GM18907 (cell line): ENCODE data around the gene EHD3.
"Not testable (repeated sequence)": the region's sequence is repeated elsewhere in the genome, so short reads cannot be mapped to it uniquely, and the experiment has no call there.

Source experiments
- ATAC-seq: cut with Tn5 transposase; IDR thresholded peaks from one replicate; pipeline ENCODE4 v1.9.1; 2021; ENCODE audit warnings: mild to moderate bottlenecking, moderate library complexity; ENCODE audit not compliant: unreplicated experiment

The EHD3 gene

DNA sequence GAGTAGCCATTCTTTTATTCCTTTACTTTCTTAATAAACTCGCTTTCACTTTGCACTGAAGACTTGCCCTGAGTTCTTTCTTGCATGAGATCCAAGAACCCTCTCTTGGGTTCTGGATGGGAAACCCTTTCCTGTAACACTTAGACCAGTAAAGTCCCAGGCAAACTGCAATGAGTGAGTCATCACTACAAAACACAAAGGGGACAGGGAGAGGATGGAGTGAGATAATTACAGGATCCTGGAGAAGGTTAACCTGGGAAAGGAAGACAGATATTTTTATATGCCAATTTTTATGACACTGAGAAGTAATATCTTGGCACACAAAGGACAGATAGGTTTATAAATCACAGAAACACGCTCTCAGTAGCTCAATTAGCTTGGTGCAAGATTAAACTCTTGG lies 48.7 kb downstream of the EHD3 start:
- ATAC-seq: no peak

DNA sequence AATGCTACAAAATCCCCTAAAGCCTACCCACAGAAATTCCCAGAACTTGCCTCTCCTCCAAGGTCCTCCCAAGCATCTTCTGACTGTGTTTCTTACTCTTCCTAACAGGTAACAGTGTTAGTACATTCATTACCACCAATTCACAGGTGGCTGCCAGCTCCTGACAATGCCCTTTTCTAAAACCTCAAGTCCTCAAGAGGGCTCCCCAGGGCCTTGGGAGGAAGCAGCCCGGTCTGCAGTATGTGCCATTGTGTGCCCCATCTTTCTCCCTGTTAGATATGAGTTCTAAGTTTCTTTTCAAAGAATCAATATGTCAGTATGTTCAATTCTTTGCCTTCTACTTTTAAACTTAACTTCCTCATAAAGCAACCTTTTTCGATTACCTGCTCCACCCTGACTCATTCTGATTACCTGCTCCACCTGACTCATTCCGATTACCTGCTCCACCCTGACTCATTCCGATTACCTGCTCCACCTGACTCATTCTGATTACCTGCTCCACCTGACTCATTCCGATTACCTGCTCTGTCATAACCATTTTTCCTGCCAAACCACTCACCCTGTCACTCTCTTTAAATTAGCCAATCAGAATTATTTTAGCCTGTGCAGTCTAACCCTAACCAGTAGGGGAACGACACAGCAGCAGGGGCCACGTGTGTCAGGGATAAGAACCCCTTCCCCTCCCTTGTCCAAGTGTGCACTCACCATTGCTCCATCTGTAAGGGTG lies 49.4 kb downstream of the EHD3 start:
- ATAC-seq: not testable (repeated sequence)

DNA sequence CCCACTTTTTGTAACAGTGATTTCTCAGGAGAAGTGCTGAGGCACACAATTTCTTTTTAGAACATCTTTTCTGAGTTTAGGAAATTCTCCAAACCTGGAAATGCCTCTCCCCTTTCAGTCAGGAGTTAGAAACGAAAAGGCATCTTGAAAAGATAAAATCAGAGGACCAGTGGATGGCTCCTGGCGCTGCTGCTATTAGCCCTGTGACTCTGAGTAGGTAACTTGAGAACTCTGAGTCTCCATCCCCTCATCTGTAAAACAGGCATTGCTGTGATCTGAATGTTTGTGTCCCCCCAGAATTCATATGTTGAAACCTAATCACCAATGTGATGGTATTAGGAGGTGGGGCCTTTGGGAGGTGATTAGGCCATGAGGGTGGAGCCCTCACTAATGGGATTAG lies 50.2 kb downstream of the EHD3 start:
- ATAC-seq: no peak

DNA sequence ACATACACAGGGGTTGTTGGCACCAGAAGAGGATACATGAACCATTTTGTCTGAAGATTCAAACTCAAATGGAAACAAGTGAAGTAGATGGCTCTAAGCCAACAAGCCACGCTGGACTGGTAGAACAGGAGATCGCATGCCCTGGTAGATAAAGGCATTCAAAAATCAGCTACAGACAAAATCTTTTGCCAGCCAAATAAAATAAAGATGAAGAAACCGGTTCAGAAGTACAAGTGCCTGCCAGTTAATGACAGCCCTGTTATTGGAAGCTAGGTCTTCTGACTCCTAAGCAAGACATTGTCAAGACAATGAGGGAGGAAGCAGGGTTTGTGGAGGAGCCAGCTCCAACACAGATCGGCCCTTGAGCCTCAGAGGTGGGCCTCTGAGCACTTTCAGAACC lies 52.3 kb downstream of the EHD3 start:
- ATAC-seq: no peak

DNA sequence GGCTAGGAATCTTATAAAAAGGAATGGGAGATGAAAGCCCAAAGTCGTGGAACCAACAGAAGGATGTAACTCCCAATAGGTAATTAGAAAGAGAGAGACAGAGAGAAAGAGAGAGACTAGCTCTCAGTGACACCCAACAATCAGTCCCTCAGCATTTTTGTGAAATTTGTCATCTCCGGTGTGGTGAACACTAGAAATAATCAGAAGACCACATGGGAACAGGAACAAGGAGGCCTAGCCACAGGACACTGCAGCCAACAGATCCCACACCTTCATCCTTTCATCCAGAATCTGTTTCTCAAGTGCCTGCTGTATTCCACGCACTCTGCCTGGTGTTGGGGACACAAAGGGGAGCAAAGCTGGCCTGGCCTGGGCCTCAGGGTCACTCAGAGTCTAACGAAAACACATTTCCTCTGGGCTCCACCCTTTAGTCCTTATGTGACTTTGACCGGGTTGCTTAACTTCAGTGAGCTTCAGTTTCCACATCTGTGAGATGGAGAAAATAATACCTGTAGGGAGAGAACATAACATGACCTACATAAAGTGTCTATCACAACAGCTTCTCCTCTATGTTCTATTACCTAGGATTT lies 53.1 kb downstream of the EHD3 start:
- ATAC-seq: no peak

DNA sequence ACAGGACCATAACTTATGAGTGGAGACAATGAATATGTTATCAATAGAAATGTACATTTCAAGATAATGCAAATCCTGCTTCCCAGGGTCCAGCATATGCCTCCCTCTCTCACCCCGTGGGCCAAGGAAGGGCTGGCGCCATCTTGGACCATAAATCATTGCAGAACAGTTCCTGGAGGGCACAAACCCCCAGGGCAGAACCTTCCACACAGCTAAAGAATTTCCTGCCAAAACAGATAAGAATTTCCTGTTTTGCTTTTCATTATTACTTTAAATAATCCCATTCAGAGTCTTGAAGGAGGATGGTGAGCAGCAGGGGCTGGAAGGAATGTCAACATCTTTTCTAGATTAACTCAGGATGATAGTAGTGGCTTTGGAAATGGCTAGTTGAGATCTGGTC lies 53.7 kb downstream of the EHD3 start:
- no peak for ATAC-seq

DNA sequence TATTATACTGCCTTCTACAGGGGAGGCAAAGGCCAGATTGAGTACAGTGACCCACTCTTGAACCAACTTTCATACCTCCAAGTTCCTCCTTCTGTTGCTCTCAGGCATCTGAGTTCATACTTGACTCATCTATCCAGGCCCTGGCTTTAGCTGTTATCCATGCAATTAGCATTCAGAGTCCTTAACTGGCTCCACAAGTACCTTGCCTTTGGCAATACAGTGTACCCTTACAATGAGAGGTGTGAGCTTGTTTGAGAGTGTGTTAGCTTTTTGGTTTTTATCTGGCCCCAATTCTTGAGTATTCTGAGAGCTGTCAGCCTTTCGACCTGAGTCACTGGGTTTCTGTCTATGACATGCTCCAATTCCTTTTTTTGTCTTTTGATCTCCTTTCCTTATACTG lies 60.2 kb downstream of the EHD3 start:
- no peak for ATAC-seq

DNA sequence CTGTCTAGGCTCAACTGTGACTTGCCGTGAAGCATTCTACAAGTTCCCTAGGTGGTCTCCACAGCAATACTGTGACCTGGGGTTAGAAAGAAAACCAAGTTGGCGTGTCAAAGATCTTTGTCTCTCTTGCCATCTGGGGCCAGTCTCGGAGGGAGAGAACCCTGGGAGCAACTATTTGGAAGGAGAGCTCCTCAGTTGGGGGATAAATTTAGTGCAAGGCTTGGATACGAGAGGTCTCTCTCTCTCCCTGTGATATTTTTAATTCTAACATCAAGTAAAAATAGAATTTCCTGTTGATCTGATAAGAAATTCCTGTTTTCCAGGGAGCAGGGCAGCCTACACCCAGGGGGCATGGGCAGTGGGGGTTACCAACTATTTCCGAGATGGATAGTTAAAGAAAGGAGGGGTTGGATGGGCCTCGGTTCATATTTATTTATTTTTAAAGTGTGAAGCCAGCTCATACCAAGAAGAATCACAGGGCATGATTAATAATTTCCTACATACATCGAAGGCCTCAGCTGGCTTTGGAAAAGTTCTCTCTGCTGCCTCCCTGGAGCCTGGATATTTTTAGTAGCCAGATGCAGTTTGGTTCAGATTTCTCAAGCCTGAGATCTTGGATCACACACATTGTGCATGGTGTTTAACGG lies 62.8 kb downstream of the EHD3 start:
- no peak for ATAC-seq

DNA sequence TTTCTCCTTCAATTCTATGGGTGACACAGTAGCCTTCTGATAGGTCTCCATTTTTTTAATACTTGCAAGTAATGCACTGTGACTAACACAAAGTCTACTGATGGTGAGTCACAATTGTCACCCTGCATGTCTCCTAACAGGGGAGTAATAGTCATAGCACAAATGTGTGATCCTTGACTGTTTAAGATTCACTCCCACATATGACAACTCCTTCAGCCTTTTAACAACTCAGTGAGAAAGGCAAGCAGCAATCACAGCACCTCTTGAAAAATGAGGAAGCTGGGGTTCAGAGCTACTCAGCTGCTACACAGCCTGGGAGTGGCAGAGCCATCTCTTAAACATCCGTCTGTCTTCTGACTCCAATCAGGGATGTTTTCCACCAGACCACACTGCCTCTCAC lies 63.8 kb downstream of the EHD3 start:
- no peak for ATAC-seq

DNA sequence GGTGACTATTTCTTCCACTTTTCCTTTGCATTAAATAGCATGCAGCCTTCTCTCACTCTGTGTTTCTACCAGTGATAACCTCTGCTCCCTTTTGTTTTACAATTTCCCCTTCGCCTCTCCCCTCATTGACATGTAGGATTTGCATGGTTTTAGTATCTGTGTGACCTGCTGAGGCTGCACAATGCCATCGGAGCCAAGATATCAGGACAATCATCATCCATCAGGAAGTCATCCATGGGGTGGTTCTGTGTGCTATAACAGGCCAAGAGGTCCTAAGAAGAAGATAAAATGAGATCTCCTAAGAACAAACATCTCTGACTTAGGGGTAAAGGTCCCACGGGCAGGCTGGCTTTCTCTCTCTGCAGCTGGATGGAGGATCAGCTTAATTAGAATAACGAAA lies 65.6 kb downstream of the EHD3 start:
- ATAC-seq: no peak

DNA sequence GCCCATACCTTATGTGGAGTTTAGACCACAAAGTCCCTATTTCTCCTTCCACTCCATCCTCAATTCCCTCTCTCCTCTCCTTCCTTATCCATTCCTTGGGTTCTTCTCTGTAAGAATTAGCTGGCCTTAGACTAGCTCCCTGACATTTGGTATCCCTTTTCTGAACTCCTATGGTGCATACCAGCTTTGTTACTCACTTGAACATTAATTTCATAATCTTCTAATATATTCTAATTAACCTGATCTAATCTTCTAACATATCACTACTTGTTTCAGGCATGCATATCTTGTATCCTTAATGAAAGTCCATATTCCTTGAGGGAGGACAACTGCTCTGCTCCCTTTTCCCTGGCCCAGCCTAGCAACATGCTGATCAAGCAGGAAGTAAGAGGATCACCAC lies 66.4 kb downstream of the EHD3 start:
- ATAC-seq: no peak

DNA sequence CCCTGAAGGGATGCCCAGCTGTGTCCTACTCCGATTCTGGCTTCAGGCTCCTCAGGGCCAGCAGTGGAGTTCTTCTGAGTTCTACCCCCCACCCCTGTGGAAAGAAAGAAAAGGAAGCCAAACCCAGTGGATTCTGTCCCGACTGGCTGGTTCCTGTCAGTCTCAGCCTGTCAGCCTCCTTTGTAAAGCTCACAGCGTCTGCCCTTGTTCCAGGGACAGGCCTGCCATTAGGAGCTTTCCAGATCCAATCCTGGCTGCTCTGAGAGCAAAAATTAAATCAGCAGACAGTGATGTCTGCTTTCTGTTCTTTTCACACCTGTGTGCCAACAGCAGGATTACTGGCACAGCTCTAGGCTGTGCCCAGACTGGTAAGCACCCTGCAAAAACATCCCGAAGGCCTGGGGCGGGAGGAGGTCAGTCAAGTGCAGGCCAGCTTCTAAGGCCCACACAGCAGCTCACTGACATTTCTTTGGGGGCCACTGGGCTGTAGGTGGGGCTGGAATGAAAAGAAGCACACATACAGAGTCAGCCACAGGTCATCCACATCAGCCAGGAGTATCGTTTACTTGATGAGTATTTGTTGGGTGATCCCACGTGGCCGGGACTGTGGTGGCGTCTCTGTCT lies 69.1 kb downstream of the EHD3 start:
- no peak for ATAC-seq

DNA sequence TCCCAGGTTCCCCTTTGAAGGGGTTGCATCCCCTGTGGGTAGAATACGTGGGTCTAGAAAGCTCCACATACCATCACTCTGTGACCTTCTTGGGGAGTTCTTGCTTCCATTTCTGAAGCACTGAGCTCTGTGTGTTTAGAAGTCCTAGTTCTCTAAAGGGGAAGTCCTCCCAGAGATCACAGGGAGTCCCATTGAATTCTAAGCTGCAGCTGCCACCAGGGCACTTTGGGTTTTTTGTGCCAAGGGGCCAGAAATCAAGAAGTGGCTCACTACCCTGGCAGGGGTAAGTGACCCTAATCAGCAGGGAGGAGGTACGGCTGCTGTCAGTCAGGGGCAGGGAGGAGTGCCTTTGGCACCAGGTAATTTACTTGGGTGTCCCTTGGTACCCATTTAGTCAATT lies 70.9 kb downstream of the EHD3 start:
- ATAC-seq: no peak

DNA sequence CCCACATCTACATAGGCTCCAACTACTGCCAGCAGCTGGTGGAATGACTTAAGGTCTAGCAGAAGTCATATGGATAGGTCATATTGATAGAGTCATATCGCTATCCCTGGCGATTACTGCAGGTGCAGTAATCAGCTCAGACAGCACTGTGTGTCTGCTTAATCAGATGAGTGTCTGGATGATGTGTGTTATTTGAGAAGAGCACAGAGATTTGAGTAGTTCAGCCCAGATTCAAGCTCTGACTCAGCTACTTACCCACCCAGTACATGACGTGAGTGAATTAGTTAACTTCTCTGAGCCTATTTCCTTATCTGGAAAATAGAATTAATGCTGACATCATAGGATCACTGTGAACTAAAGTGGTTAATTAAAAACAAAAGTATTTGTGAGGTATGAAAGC lies 78.9 kb downstream of the EHD3 start:
- no peak for ATAC-seq

DNA sequence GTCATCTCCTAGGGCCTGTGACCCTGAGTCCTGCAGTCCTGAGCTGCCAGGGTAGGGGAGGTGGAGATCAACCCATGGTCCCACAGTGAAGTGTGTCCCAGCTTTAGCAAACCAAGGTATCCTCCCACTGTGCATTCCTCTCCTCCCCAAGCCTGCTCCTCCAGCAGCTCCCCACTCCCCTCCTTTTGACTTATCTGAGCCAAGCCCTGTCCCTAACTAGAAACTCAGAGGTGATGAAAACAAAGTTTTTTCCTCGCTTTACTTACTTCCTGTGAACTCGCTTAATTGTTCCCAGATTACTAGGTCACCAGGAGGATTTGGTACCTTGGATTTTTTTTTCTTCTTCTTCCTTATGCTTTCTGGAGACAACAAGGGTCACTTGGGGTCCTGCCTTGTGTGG lies 80.8 kb downstream of the EHD3 start:
- no peak for ATAC-seq

DNA sequence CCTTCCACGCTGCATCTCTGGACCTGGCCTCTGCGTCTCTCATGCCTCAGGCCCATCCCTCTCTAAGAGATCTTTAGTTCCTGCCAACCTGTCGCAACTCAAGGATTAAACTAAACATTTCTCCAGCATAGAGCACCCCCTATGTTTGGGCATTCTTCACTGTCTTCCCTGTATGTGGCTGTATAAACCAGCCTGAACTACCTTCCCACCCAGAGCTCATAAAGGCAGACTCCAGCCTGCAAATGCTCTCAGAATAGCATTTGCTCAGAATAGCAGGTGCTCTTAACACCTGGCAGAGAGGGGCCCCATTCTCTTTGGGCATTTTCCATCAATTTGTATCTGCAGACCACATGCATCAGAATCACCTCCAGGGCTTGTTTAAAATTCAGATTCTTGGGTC lies 83.4 kb downstream of the EHD3 start:
- ATAC-seq: no peak

DNA sequence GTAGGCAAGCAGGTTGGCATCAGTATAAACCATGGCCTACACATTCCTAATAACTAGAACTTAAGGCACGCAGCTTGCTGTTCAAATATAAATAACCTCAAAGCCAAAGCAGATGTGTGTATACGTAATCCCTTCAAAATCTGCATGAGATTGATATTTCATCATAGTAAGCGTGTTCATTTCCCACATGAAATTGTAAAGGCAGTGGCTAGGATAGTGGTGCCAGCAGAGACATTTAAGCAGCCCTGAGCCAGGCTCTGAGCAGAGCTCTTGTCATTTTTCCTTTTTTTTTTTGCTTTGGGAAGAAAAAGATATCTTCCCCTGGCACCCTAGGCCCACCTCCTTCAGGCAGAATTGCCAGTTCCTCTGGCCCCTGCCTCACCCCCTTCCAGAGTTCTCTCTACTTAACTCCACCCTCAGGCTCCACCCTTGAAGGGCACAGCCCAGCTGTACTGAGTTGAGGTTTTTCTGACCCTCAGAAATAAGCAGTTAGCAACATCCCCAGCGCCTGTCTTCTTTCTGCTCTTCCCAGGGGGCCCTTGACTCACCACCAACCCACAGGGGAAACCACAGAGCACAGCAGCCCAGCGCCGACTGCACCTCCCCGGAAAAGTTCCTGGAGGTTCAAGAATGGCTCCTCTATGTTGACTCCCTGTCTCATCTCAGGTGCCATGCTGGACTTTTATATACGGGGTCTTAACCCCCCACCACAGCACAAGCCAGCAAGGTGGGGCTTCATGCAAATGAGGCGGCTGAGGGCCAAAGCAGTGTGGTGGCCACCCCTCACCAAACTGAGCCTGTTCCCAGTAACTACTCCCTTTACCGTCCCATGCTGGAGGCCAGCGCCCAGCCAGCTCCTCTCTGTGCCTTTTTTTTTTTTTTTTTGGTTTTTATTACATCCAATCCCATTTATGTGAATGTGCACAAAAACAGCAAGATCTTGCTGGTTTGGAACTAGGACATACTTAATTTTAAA lies 84.7 kb downstream of the EHD3 start:
- ATAC-seq: peak; percentile 78
